ENCODE results near the gene NINJ1.
"Not testable (repeated sequence)": the region's sequence is repeated elsewhere in the genome, so short reads cannot be mapped to it uniquely, and the experiment has no call there.

Gene NINJ1

GRCh38 chr9:93118863-93119702, 15.0 kb downstream of the NINJ1 start:
- DNase-seq: no peak

GRCh38 chr9:93117924-93118862, 15.9 kb downstream of the NINJ1 start:
- no peak for DNase-seq

GRCh38 chr9:93117521-93117920, 16.5 kb downstream of the NINJ1 start:
- DNase-seq: not testable (repeated sequence)

- no peak for DNase-seq
These were observed 17.7 kb downstream of the NINJ1 start for GRCh38 chr9:93116072-93116961.

- DNase-seq: no peak
These were observed 18.5 kb downstream of the NINJ1 start for GRCh38 chr9:93115486-93116071.

GRCh38 chr9:93114984-93115335, 19.1 kb downstream of the NINJ1 start:
- DNase-seq: no peak

GRCh38 chr9:93114169-93114983, 19.7 kb downstream of the NINJ1 start:
- no peak for DNase-seq

- no peak for DNase-seq
These were observed 21.1 kb downstream of the NINJ1 start for GRCh38 chr9:93112864-93113389.

GRCh38 chr9:93112116-93112863, 21.8 kb downstream of the NINJ1 start:
- no peak for DNase-seq

- no peak for DNase-seq
These were observed 22.5 kb downstream of the NINJ1 start for GRCh38 chr9:93111371-93112115.

GRCh38 chr9:93111001-93111370, 23.1 kb downstream of the NINJ1 start:
- no peak for DNase-seq

- DNase-seq: no peak
These were observed 23.7 kb downstream of the NINJ1 start for GRCh38 chr9:93110311-93110855.

GRCh38 chr9:93108291-93109041, 25.6 kb downstream of the NINJ1 start:
- no peak for DNase-seq

GRCh38 chr9:93107825-93108161, 26.3 kb downstream of the NINJ1 start:
- DNase-seq: no peak

GRCh38 chr9:93107151-93107824, 26.8 kb downstream of the NINJ1 start:
- no peak for DNase-seq

GRCh38 chr9:93105620-93106019, 28.4 kb downstream of the NINJ1 start:
- DNase-seq: no peak

- DNase-seq: not testable (repeated sequence)
These were observed 33.0 kb downstream of the NINJ1 start for GRCh38 chr9:93101086-93101485.

GRCh38 chr9:93100276-93100636, 33.8 kb downstream of the NINJ1 start:
- DNase-seq: no peak
